ENCODE results near the gene CACTIN.
"Not testable (repeated sequence)": the region's sequence is repeated elsewhere in the genome, so short reads cannot be mapped to it uniquely, and the experiment has no call there.

CACTIN gene

GRCh38 chr19:3626473-3627350, at the start of gene CACTIN:
CACTIN (minus strand) TSS chr19:3626790; CDS start chr19:3626762, 28 bp downstream.
- DNase-seq, result peak; percentile 96

GRCh38 chr19:3674784-3675543, 48.4 kb upstream of the CACTIN start:
- DNase-seq, result no peak

- no peak for DNase-seq
These were observed 47.2 kb upstream of the CACTIN start for GRCh38 chr19:3673506-3674439.

DNA sequence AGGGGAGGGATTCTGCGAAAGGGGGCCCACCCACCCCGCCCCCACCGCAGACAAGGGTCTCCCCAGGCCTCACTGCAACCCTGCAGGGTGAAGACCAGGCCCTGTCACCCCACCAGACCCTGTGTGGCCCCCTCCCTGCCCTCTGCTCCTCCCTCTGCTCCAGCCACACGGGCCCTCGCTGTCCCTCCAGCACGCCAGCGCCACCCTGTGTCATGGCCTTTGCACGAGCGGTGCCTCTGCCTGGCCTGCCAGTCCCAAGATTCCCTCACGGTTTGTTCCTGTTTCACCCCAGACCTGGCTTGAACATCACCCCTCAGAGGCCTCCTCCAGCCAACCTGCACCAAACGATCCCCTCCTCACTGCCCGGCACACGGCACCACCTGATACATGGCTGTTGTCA, 46.4 kb upstream of the CACTIN start:
- no peak for DNase-seq

DNA sequence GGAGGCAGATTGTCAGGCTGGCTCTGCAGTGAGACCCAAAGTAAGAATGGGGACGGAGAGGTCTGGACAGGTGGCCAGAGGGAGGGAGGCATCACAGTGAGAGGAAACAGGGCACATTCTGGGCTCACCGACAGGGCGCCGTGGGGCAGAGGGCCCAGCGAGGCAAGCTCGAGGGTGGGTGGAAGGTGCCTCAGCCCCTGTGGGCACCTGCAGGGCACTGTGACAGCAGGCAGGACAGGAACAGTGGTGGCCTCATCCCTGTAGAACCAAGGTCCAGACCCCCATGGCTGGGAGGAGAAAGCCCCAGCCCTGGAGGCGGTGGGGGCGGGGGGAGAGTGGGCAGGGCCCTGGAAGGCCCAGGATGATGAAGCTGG, 46.0 kb upstream of the CACTIN start:
- DNase-seq, result no peak

- no peak for DNase-seq
These were observed 45.3 kb upstream of the CACTIN start for GRCh38 chr19:3671680-3672574.

DNA sequence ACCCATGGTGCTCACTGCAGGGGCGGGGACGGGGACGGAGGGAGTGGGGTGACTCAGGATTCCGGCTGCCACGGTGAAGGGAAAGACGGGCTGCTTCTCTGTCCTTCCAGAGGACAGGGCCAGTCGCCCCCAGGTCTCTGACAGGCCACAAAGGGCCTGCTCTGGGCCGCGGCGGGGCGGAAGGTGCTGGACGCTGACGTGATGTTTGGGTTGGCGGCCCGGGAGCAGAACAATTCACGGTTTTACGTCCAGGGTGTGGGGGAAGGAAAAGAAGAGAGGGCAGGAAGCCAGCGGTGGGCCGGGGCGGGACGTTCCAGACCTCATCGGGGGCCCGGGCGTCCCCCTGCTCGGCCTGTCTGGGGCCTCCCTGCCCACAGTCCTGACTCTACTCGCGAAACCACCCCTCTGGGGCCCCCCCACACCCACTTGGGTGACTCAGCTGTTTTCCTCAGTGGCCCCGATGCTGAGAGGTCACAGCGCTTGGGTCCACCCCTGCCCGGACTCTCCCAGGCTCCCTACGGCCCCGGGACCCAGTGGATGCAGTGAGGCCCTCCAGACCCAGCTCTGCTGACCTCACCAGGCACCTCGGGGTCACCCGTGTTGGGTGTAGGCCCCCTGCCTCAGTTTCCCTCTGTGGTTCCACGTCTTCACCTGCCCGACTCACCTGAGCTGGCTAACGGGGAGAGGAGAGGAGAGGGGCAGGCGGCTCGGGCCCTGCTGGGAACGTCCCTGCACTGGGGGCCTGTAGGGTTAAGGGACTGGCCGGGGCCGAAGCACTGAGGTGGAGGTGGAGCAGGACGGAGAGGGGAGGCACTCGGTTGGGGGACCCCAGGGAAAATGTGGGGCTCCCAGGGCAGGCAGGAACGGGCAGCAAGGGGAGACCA, 44.4 kb upstream of the CACTIN start:
- DNase-seq, result no peak

- no peak for DNase-seq
These were observed 43.6 kb upstream of the CACTIN start for GRCh38 chr19:3669947-3670795.

- no peak for DNase-seq
These were observed 42.7 kb upstream of the CACTIN start for GRCh38 chr19:3669082-3669946.

- DNase-seq, result no peak
These were observed 41.9 kb upstream of the CACTIN start for GRCh38 chr19:3668331-3669081.

- DNase-seq, result no peak
These were observed 41.2 kb upstream of the CACTIN start for GRCh38 chr19:3667766-3668165.

GRCh38 chr19:3667037-3667638, 40.5 kb upstream of the CACTIN start:
- no peak for DNase-seq

GRCh38 chr19:3666545-3666856, 39.9 kb upstream of the CACTIN start:
- not testable (repeated sequence) for DNase-seq

- DNase-seq, result no peak
These were observed 39.3 kb upstream of the CACTIN start for GRCh38 chr19:3665681-3666544.

DNA sequence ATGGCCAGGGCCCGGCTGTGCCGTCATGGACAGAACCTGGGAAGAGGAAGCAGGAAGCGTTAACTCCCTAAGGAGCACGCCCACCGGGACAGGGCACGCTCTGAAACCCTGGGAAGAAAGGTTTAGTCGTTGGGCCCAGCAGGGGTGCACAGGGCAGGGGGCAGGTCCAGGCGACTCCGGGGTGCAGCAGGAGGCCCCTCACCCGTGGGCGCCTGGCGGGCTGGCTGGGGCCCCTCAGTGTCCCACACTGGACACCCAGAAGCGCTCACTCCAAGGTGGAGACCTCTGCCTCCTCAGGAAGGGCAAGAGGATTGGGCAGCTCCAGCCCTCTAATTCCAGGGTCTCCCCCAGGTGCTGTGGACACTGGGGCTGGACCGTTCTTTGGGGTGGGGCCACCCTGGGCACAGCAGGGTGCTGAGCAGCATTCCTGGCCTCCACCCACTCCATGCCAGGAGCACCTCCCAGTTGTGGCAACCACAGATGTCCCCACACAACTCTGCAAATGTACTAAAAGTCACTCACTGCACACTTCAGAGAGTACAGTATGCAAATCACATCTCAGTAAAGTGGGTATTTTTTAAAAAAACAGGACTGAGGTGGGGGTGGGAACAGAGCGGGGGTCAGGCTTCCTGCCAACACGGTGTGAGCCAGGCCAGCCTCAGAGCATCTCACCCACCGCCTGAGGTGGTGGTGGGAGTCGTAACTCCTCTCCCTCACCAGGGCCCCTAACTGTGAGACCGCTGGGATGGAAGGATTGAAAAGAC, 38.5 kb upstream of the CACTIN start:
- DNase-seq, result no peak

- DNase-seq, result no peak
These were observed 37.2 kb upstream of the CACTIN start for GRCh38 chr19:3663838-3664237.
